ENCODE data around the gene FEM1A.
A peak's percentile ranks its signal among the peaks of the same experiment; 100 is the strongest.
"Not testable (repeated sequence)": the region's sequence is repeated elsewhere in the genome, so short reads cannot be mapped to it uniquely, and the experiment has no call there.

The FEM1A gene

GRCh38 chr19:4774136-4774535 lies 17.4 kb upstream of the FEM1A start:
- DNase-seq (ENCODE audit: low read depth in 2 of 2), result no peak

GRCh38 chr19:4775627-4776152 lies 15.8 kb upstream of the FEM1A start:
- DNase-seq (ENCODE audit: low read depth in 2 of 2), result no peak

GRCh38 chr19:4776436-4777211 lies 14.9 kb upstream of the FEM1A start:
- DNase-seq (ENCODE audit: low read depth in 2 of 2), result no peak

GRCh38 chr19:4778124-4778523 lies 13.4 kb upstream of the FEM1A start:
- DNase-seq (ENCODE audit: low read depth in 2 of 2), result not testable (repeated sequence)

- DNase-seq (ENCODE audit: low read depth in 2 of 2), result no peak
Measured at GRCh38 chr19:4780860-4781259, 10.7 kb upstream of the FEM1A start.

GRCh38 chr19:4781801-4782200 lies 9.7 kb upstream of the FEM1A start:
- no peak for DNase-seq (ENCODE audit: low read depth in 2 of 2)

GRCh38 chr19:4786412-4787016 lies 5.0 kb upstream of the FEM1A start:
- DNase-seq (ENCODE audit: low read depth in 2 of 2), result not testable (repeated sequence)

GRCh38 chr19:4792019-4792865 lies 708 bp downstream of the FEM1A start:
- DNase-seq (ENCODE audit: low read depth in 2 of 2), result not testable (repeated sequence)

GRCh38 chr19:4792866-4793195 lies 1.3 kb downstream of the FEM1A start:
- DNase-seq (ENCODE audit: low read depth in 2 of 2), result not testable (repeated sequence)

- not testable (repeated sequence) for DNase-seq (ENCODE audit: low read depth in 2 of 2)
Measured at GRCh38 chr19:4793278-4793677, 1.7 kb downstream of the FEM1A start.

GRCh38 chr19:4794971-4795370 lies 3.4 kb downstream of the FEM1A start:
- DNase-seq (ENCODE audit: low read depth in 2 of 2), result no peak

GRCh38 chr19:4795400-4795799 lies 3.9 kb downstream of the FEM1A start:
- DNase-seq (ENCODE audit: low read depth in 2 of 2), result no peak

- DNase-seq (ENCODE audit: low read depth in 2 of 2), result no peak
Measured at GRCh38 chr19:4800591-4801081, 9.1 kb downstream of the FEM1A start.

GRCh38 chr19:4801085-4801619 lies 9.6 kb downstream of the FEM1A start:
- DNase-seq (ENCODE audit: low read depth in 2 of 2), result no peak

GRCh38 chr19:4802711-4803110 lies 11.2 kb downstream of the FEM1A start:
- DNase-seq (ENCODE audit: low read depth in 2 of 2), result no peak

GRCh38 chr19:4803736-4804695 lies 12.5 kb downstream of the FEM1A start:
- peak in 1 of 2 experiments; percentile 26 for DNase-seq (ENCODE audit: low read depth in 2 of 2)

- not testable (repeated sequence) for DNase-seq (ENCODE audit: low read depth in 2 of 2)
Measured at GRCh38 chr19:4805140-4805539, 13.6 kb downstream of the FEM1A start.

GRCh38 chr19:4806384-4806783 lies 14.8 kb downstream of the FEM1A start:
- DNase-seq (ENCODE audit: low read depth in 2 of 2), result no peak

- no peak for DNase-seq (ENCODE audit: low read depth in 2 of 2)
Measured at GRCh38 chr19:4807188-4807587, 15.7 kb downstream of the FEM1A start.

GRCh38 chr19:4811328-4812131 lies 20.0 kb downstream of the FEM1A start:
- no peak for DNase-seq (ENCODE audit: low read depth in 2 of 2)

All from fibroblast of skin of left quadriceps (primary cell).